Immature natural killer cell (primary cell): ENCODE measurements around the gene ENO2. TPM values are rescaled to one million over a fixed set of nuclear protein-coding genes. Genes with fewer than 3 reads are reported as not detected.

Source experiments
- DNase-seq, 3 donors: peaks; one replicate each; pipeline ENCODE4 v3.0.0; 2022; ENCODE audit warnings: mixed read lengths in 1 of 3
- H3K27ac Mint-ChIP-seq, 6 donors: one replicate each; pipeline ENCODE4 v1.8.0; 2020; ENCODE audit warnings: mixed read lengths in 6 of 6, mild to moderate bottlenecking in 5 of 6, inconsistent platforms in 4 of 6, moderate library complexity in 3 of 6
- H3K27me3 Mint-ChIP-seq, 3 donors: one replicate each; pipeline ENCODE4 v1.8.0; 2020 to 2021; ENCODE audit warnings: low read depth in 3 of 3, mild to moderate bottlenecking in 3 of 3, mixed read lengths in 3 of 3, moderate library complexity in 3 of 3, inconsistent platforms in 1 of 3
- H3K36me3 Mint-ChIP-seq, 3 donors: one replicate each; pipeline ENCODE4 v1.8.0; 2020; ENCODE audit warnings: mixed read lengths in 3 of 3, inconsistent platforms in 2 of 3, mild to moderate bottlenecking in 2 of 3
- H3K4me1 Mint-ChIP-seq, 2 donors: one replicate each; pipeline ENCODE4 v1.8.0; 2020; ENCODE audit warnings: inconsistent platforms in 2 of 2, mild to moderate bottlenecking in 2 of 2, mixed read lengths in 2 of 2, moderate library complexity in 1 of 2
- H3K4me3 Mint-ChIP-seq, 5 donors: one replicate each; pipeline ENCODE4 v1.8.0; 2020; ENCODE audit warnings: mild to moderate bottlenecking in 5 of 5, mixed read lengths in 5 of 5, inconsistent platforms in 3 of 5, moderate library complexity in 3 of 5
- H3K9me3 Mint-ChIP-seq, 6 donors: one replicate each; pipeline ENCODE4 v1.8.0; 2020; ENCODE audit warnings: mild to moderate bottlenecking in 6 of 6, mixed read lengths in 6 of 6, inconsistent platforms in 4 of 6, moderate library complexity in 3 of 6
- polyA plus RNA-seq, 3 donors: library from polyadenylated mRNA; unstranded; fragments of 300-500 nt; fragmentation: Illumina TruSeq; gene quantifications; one replicate each; pipeline ENCODE4 v1.2.3, GENCODE V29; 2021

ENO2 gene
- polyA plus RNA-seq, 3 donors from 2014 or later: 2.0 to 6.5 (median 3.8) TPM

- DNase-seq: no peak
- Mint-ChIP-seq H3K9me3 (no peaks in the 10 kb centered on the region), H3K4me3 (peak overlapping the region; percentile 70 to 82 (median 81)), H3K27ac (peak overlapping the region; percentile 95 to 99 (median 97)), H3K36me3 (peaks cover 18 to 47% (median 31%) of the 10 kb centered on the region in 3 donors), H3K27me3 (peaks cover 10 to 28% (median 12%) of the 10 kb centered on the region in 3 donors), H3K4me1 (peaks cover 65 to 79% of the 10 kb centered on the region in 2 donors)
Observed at GRCh38 chr12:6961695-6962284, 47.4 kb downstream of the ENO2 start.

- peaks cover 13 to 44% (median 25%) of the 10 kb centered on the region in 3 donors for H3K36me3 Mint-ChIP-seq
- H3K27me3 Mint-ChIP-seq: peaks cover 8 to 22% (median 9%) of the 10 kb centered on the region in 3 donors
- H3K4me3 Mint-ChIP-seq: peak overlapping the region in 3 of 5 donors; percentile 30 to 81 (median 40)
Observed at GRCh38 chr12:6962285-6963015, 48.1 kb downstream of the ENO2 start.

GRCh38 chr12:6963016-6963731 lies 48.8 kb downstream of the ENO2 start:
- DNase-seq: no peak
- Mint-ChIP-seq H3K36me3 (peaks cover 13 to 42% (median 25%) of the 10 kb centered on the region in 3 donors), H3K4me1 (peaks cover 51 to 65% of the 10 kb centered on the region in 2 donors), H3K4me3 (peak overlapping the region in 1 of 5 donors; percentile 12), H3K27ac (peak overlapping the region in 2 of 6 donors; percentile 95 to 98), H3K9me3 (no peaks in the 10 kb centered on the region), H3K27me3 (peaks cover 8 to 20% (median 9%) of the 10 kb centered on the region in 3 donors)

More at GRCh38 chr12:6962285-6963015, 48.1 kb downstream of the ENO2 start:
- Mint-ChIP-seq H3K9me3 (no peaks in the 10 kb centered on the region), H3K27ac (peak overlapping the region; percentile 95 to 99 (median 97)), H3K4me1 (peaks cover 58 to 72% of the 10 kb centered on the region in 2 donors)
- DNase-seq: no peak

- Mint-ChIP-seq H3K9me3 (no peaks in the 10 kb centered on the region), H3K4me3 (no peak overlapping the region), H3K4me1 (peaks cover 47 to 64% of the 10 kb centered on the region in 2 donors), H3K27me3 (peaks cover 5 to 17% (median 7%) of the 10 kb centered on the region in 3 donors), H3K27ac (peak overlapping the region; percentile 46 to 91 (median 86)), H3K36me3 (peaks cover 15 to 39% (median 23%) of the 10 kb centered on the region in 3 donors)
- no peak for DNase-seq
Observed at GRCh38 chr12:6963791-6964413, 49.5 kb downstream of the ENO2 start.

- Mint-ChIP-seq H3K27ac (peak overlapping the region; percentile 84 to 91 (median 86)), H3K36me3 (peaks cover 12 to 36% (median 22%) of the 10 kb centered on the region in 3 donors), H3K27me3 (peaks cover 2 to 14% (median 4%) of the 10 kb centered on the region in 3 donors), H3K9me3 (no peaks in the 10 kb centered on the region), H3K4me3 (no peak overlapping the region), H3K4me1 (peaks cover 47 to 63% of the 10 kb centered on the region in 2 donors)
- no peak for DNase-seq
Observed at GRCh38 chr12:6964605-6965025, 50.2 kb downstream of the ENO2 start.

GRCh38 chr12:6965026-6965661 lies 50.8 kb downstream of the ENO2 start:
- Mint-ChIP-seq H3K9me3 (no peaks in the 10 kb centered on the region), H3K4me1 (peaks cover 47 to 62% of the 10 kb centered on the region in 2 donors), H3K36me3 (peaks cover 12 to 36% (median 22%) of the 10 kb centered on the region in 3 donors), H3K27me3 (peaks cover 2 to 14% (median 4%) of the 10 kb centered on the region in 3 donors), H3K27ac (peak overlapping the region; percentile 84 to 91 (median 86)), H3K4me3 (no peak overlapping the region)
- peak; percentile 81 to 86 (median 83) for DNase-seq

- no peak for DNase-seq
- Mint-ChIP-seq H3K36me3 (peaks cover 12 to 32% (median 19%) of the 10 kb centered on the region in 3 donors), H3K9me3 (no peaks in the 10 kb centered on the region), H3K27ac (peak overlapping the region in 4 of 6 donors; percentile 84 to 91 (median 87)), H3K4me3 (no peak overlapping the region), H3K4me1 (peaks cover 45 to 62% of the 10 kb centered on the region in 2 donors), H3K27me3 (peaks cover 2 to 11% (median 4%) of the 10 kb centered on the region in 3 donors)
Observed at GRCh38 chr12:6965714-6966113, 51.3 kb downstream of the ENO2 start.

GRCh38 chr12:6966351-6966750 lies 52.0 kb downstream of the ENO2 start:
- H3K4me3 Mint-ChIP-seq: no peak overlapping the region
- H3K27me3 Mint-ChIP-seq: peaks cover 1 to 7% (median 4%) of the 10 kb centered on the region in 3 donors
- peaks cover 44 to 61% of the 10 kb centered on the region in 2 donors for H3K4me1 Mint-ChIP-seq
- H3K36me3 Mint-ChIP-seq: peaks cover 10 to 28% (median 17%) of the 10 kb centered on the region in 3 donors
- no peaks in the 10 kb centered on the region for H3K9me3 Mint-ChIP-seq
- peak overlapping the region in 2 of 6 donors; percentile 26 to 73 for H3K27ac Mint-ChIP-seq
- DNase-seq: no peak

- peaks cover 10 to 28% (median 17%) of the 10 kb centered on the region in 3 donors for H3K36me3 Mint-ChIP-seq
- no peaks in the 10 kb centered on the region for H3K9me3 Mint-ChIP-seq
- peaks cover 0 to 3% (median 2%) of the 10 kb centered on the region in 3 donors for H3K27me3 Mint-ChIP-seq
- H3K4me1 Mint-ChIP-seq: peaks cover 42 to 63% of the 10 kb centered on the region in 2 donors
- H3K4me3 Mint-ChIP-seq: no peak overlapping the region
- peak overlapping the region in 1 of 6 donors; percentile 5 for H3K27ac Mint-ChIP-seq
- no peak for DNase-seq
Observed at GRCh38 chr12:6967651-6968100, 53.3 kb downstream of the ENO2 start.

- no peaks in the 10 kb centered on the region for H3K9me3 Mint-ChIP-seq
- peak overlapping the region in 1 of 6 donors; percentile 81 for H3K27ac Mint-ChIP-seq
- peaks cover 10 to 28% (median 17%) of the 10 kb centered on the region in 3 donors for H3K36me3 Mint-ChIP-seq
- H3K4me3 Mint-ChIP-seq: peak overlapping the region in 3 of 5 donors; percentile 100
- peaks cover 42 to 64% of the 10 kb centered on the region in 2 donors for H3K4me1 Mint-ChIP-seq
- DNase-seq: no peak
- peaks cover 2 to 5% (median 2%) of the 10 kb centered on the region in 3 donors for H3K27me3 Mint-ChIP-seq
Observed at GRCh38 chr12:6968426-6968825, 54.0 kb downstream of the ENO2 start.

- DNase-seq: no peak
- no peaks in the 10 kb centered on the region for H3K9me3 Mint-ChIP-seq
Observed at GRCh38 chr12:6970096-6970527, 55.7 kb downstream of the ENO2 start.

More at GRCh38 chr12:6970096-6970527, 55.7 kb downstream of the ENO2 start:
- peaks cover 2 to 5% (median 3%) of the 10 kb centered on the region in 3 donors for H3K27me3 Mint-ChIP-seq
- peak overlapping the region; percentile 100 for H3K4me3 Mint-ChIP-seq
- peak overlapping the region; percentile 90 to 100 (median 100) for H3K27ac Mint-ChIP-seq
- peaks cover 39 to 53% of the 10 kb centered on the region in 2 donors for H3K4me1 Mint-ChIP-seq
- peaks cover 10 to 26% (median 17%) of the 10 kb centered on the region in 3 donors for H3K36me3 Mint-ChIP-seq
